ENCODE measurements around the gene MORC3.
"Not testable (repeated sequence)": the region's sequence is repeated elsewhere in the genome, so short reads cannot be mapped to it uniquely, and the experiment has no call there.

The MORC3 gene

DNA sequence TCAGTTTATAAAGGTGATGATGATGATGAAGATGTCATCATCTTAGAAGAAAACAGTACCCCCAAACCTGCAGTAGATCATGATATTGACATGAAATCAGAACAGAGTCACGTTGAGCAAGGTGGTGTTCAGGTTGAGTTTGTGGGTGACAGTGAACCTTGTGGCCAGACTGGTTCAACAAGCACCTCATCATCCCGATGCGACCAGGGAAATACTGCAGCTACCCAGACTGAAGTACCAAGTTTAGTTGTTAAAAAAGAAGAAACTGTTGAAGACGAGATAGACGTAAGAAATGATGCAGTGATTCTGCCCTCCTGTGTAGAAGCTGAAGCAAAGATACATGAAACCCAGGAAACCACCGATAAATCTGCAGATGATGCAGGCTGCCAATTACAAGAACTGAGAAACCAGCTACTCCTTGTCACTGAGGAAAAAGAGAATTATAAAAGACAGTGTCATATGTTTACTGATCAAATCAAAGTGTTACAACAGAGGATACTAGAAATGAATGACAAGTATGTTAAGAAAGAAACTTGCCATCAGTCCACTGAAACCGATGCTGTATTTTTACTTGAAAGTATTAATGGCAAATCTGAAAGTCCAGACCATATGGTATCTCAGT is 49.2 kb downstream of the MORC3 start:
- DNase-seq = no peak
- in situ Hi-C loops (cut with HindIII; ENCODE audit: low pct_ligation_motif_present, low pct_unique_long_range_greater_than_20kb, low sequenced_read_pairs) = no loop called here

- in situ Hi-C loops (cut with HindIII; ENCODE audit: low pct_ligation_motif_present, low pct_unique_long_range_greater_than_20kb, low sequenced_read_pairs) = no loop called here
- DNase-seq = no peak
Observed at GRCh38 chr21:36375994-36376393, 56.0 kb downstream of the MORC3 start.

GRCh38 chr21:36377391-36377842 is 57.4 kb downstream of the MORC3 start:
- in situ Hi-C loops (cut with HindIII; ENCODE audit: low pct_ligation_motif_present, low pct_unique_long_range_greater_than_20kb, low sequenced_read_pairs) = no loop called here
- no peak for DNase-seq

DNA sequence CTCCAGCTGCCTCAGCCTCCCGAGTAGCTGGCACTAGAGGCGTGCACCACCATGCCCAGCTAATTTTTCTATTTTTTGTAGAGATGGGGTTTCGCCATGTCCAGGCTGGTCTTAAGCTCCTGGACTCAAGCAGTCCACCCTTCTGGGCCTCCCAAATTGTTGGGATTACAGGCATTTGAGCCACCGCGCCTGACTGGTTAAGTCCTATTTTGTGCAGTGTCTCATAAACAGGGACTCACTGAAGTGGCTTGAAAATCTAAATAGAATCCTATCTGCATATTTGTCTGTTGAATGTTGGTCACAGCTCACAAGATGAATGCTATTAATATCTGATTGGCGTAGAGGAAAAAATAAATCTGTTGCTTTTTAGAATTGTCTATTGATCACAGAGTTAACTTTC is 59.3 kb downstream of the MORC3 start:
- in situ Hi-C loops (cut with HindIII; ENCODE audit: low pct_ligation_motif_present, low pct_unique_long_range_greater_than_20kb, low sequenced_read_pairs) = no loop called here
- DNase-seq = no peak

DNA sequence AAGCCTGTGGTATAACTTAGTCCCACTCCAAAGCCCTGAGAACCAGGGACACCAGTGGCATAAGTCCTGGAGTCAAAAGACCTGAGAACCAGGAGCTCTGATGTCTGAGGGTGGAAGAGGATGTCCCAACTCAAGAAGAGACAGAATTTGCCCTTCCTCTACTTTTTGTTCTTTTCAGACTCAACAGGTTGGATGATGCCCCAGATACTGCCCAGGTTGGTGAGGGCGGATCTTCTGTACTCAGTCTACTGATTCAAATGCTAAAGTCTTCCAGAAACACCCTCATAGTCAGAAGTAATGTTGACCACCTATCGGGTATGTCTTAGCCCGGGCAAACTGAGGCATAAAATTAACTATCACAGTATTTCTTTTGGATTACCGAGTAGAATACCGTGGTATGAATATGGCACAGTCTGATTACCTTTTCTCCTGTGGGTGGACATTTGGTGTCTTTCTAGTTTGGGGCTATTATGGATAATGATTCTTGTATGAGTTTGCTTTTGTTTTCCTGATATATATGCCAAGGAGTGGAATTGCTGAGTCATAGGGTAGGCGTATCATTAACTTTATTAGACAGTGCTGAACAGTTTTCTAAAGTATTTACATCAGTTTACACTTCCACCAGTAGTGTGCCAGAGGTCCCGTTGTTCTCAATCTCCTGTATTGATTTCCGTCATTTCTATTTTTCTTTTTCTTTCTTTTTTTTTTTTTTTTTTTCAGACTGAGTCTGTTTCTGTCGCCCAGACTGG is 62.0 kb downstream of the MORC3 start:
- DNase-seq = peak; percentile 45
- in situ Hi-C loops (cut with HindIII; ENCODE audit: low pct_ligation_motif_present, low pct_unique_long_range_greater_than_20kb, low sequenced_read_pairs) = no loop called here

- in situ Hi-C loops (cut with HindIII; ENCODE audit: low pct_ligation_motif_present, low pct_unique_long_range_greater_than_20kb, low sequenced_read_pairs); DNase-seq: not testable (repeated sequence)
Observed at GRCh38 chr21:36382722-36383121, 62.7 kb downstream of the MORC3 start.

DNA sequence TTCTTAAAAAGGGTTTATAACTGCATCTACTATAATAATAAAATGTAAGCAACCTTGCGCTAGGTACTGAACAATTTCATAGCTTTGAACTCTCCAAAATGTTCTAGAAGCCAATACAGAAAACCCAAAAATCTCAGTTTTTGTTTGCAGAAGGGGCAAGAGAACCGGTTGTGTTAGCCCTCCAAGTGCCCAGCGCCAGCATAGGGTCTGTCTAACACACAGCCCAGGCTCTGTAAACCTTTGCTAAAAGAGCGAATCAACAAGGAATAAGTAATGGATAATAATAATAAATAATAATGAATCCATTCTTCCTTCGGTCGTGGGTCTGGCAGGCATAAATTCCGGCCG is 64.9 kb downstream of the MORC3 start:
- no peak for DNase-seq
- in situ Hi-C loops (cut with HindIII; ENCODE audit: low pct_ligation_motif_present, low pct_unique_long_range_greater_than_20kb, low sequenced_read_pairs) = no loop called here

DNA sequence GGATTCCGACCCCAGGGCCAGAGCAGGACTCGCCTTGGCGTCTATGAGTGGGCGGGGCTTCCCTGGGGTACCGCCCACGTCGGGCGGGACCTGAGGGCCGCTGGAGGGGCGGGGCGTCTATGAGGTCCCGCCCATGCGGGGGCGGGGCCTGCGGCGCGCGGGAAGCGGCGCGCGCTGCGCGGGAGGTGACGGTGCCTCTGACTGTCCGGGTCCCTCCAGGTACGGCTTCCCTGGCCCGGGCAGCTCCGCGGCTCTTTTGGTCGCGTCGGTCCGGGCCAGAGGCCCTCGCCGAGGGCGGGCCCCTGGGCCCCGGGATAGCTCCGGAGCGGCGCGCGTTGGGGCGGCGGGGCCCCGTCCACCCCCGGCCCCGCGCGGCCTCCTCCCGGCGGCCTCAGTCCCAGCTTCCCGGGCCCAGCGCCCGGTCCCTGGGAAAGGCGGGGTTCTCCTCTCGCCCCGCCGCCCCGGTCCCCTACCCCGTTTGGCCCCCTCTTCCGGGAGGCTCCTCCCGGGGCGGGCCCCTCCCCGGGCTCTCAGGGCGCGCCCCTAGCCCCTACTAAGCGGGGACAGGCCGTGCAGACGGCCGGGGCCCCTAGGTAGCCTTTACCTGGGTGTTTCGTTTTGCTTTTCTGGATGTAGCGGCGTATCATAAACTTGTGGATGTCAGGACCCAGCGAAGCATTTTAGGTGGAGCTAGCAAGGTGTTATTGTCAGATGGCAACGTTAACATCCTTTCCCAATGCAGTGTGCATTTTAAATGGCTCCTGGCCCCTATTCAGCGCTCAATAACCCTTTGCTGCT is 65.4 kb downstream of the MORC3 start, which contains the start of gene CHAF1B:
Gene CHAF1B (plus strand): TSS at position 160 of the 798 bp plus-strand sequence. CDS start 745 bp downstream, outside the sequence.
- in situ Hi-C loops (cut with HindIII; ENCODE audit: low pct_ligation_motif_present, low pct_unique_long_range_greater_than_20kb, low sequenced_read_pairs) = no loop called here

DNA sequence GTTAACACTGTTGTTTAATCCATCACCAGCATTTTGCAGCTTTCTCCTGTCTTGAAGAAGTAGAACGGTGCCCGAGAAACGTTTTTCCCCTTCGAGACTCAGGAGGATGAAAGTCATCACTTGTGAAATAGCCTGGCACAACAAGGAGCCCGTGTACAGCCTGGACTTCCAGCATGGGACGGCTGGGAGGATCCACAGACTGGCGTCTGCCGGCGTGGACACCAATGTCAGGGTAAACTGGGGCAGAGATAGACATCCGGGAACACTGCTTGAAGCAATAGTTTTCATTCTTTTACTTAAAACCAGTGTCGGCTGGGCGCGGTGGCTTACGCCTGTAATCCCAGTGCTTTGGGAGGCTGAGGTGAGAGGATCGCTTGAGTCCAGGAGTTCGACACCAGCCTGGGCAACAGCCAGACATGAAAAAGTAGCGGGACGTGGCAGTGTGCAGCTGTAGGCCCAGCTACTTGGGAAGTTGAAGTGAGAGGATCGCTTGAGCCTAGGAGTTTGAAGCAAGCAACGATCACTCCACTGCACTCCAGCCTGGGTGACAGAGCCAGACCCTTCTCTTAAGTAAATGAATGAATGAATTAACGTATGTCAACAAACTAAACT is 66.1 kb downstream of the MORC3 start:
- in situ Hi-C loops (cut with HindIII; ENCODE audit: low pct_ligation_motif_present, low pct_unique_long_range_greater_than_20kb, low sequenced_read_pairs) = no loop called here

More for the DNA sequence above, 65.4 kb downstream of the MORC3 start, which contains the start of gene CHAF1B:
- peak; percentile 76 for DNase-seq

DNA sequence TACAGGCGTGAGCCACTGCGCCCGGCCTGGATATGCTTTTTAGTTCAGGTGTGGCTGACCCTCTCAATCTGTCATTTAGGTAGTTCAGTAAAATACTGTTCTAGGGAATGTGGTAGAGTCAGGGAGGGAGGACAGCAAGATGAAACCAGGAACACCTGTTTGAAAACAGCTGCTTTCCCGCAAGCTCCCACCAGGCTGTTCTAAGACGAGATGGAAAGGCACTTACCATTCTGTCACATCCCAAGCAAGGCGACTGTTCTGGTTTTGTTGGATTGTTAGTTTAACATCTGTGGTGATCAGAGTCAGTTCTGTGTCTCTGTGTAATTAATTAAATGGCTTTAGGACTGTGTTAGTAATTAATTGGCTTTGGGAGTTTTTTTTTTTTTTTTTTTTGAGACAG is 68.1 kb downstream of the MORC3 start:
- no peak for DNase-seq
- in situ Hi-C loops (cut with HindIII; ENCODE audit: low pct_ligation_motif_present, low pct_unique_long_range_greater_than_20kb, low sequenced_read_pairs) = no loop called here

More for the DNA sequence above, 66.1 kb downstream of the MORC3 start:
- DNase-seq = no peak

DNA sequence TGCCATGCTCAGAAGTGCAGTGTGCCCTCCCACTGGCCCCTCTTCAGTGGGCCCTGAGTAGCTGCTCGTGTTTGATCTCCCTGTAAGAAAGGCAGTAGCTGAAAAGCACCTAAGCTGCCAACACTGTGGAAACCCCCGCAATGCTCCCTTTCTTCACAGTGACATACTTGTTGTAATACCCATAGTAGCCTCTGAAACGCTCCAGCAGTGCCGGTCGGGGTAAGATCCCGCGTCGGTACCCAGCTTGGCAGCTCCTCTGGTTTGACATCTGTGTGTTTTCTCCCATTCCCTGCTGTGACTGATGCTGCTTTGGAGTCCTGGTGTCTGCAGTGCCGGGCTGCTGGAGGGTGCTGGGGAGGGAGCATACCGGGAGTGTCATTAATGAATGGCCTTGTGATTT is 68.8 kb downstream of the MORC3 start:
- in situ Hi-C loops (cut with HindIII; ENCODE audit: low pct_ligation_motif_present, low pct_unique_long_range_greater_than_20kb, low sequenced_read_pairs) = no loop called here
- DNase-seq = no peak

GRCh38 chr21:36391649-36392048 is 71.7 kb downstream of the MORC3 start:
- in situ Hi-C loops (cut with HindIII; ENCODE audit: low pct_ligation_motif_present, low pct_unique_long_range_greater_than_20kb, low sequenced_read_pairs); DNase-seq: not testable (repeated sequence)

GRCh38 chr21:36395353-36396111 is 75.5 kb downstream of the MORC3 start:
- in situ Hi-C loops (cut with HindIII; ENCODE audit: low pct_ligation_motif_present, low pct_unique_long_range_greater_than_20kb, low sequenced_read_pairs) = no loop called here
- no peak for DNase-seq

DNA sequence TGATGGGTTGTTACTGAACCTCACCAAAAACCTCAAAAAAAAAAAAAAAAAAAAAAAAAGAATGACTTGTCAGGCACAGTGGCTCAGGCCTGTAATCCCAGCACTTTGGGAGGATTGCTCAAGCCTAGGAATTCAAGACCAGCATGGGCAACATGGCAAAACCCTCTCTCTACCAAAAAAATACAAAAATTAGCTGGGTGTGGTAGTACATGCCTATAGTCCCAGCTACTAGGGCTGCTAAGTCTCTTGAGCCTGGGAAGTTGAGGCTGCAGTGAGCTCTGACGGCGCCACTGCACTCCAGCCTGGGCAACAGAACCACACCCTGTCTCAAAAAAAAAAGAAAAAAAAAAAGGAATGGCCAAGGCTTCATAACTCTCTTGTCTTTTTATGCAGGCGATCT is 76.3 kb downstream of the MORC3 start:
- no peak for DNase-seq
- in situ Hi-C loops (cut with HindIII; ENCODE audit: low pct_ligation_motif_present, low pct_unique_long_range_greater_than_20kb, low sequenced_read_pairs) = no loop called here

DNA sequence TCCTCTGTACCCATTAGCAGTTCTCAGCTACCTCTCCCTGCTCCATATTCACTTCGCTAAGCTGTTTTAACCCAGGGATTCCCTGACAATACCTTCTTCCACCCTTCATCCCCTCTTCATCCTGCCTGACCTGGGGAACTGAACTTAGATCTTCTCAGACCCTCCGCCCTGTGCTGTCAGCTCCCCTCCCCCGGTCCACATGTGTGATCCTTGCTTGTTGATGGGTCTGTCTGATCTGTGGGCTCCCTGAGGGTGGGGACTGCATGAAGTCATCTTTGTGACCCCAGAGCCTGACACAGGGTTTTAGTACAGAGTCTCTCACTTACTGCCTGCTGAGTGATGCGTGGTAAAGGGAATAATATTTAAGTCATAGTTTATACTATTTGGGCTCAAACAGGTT is 77.0 kb downstream of the MORC3 start:
- DNase-seq = no peak
- in situ Hi-C loops (cut with HindIII; ENCODE audit: low pct_ligation_motif_present, low pct_unique_long_range_greater_than_20kb, low sequenced_read_pairs) = no loop called here

- DNase-seq = no peak
- in situ Hi-C loops (cut with HindIII; ENCODE audit: low pct_ligation_motif_present, low pct_unique_long_range_greater_than_20kb, low sequenced_read_pairs) = no loop called here
Observed at GRCh38 chr21:36397606-36398005, 77.6 kb downstream of the MORC3 start.

- DNase-seq; in situ Hi-C loops (cut with HindIII; ENCODE audit: low pct_ligation_motif_present, low pct_unique_long_range_greater_than_20kb, low sequenced_read_pairs): not testable (repeated sequence)
Observed at GRCh38 chr21:36399736-36400135, 79.7 kb downstream of the MORC3 start.

GRCh38 chr21:36400719-36401118 is 80.7 kb downstream of the MORC3 start:
- in situ Hi-C loops (cut with HindIII; ENCODE audit: low pct_ligation_motif_present, low pct_unique_long_range_greater_than_20kb, low sequenced_read_pairs) = no loop called here
- no peak for DNase-seq

Measured in ACHN (cell line).